H1 (cell line): ENCODE measurements around the gene ZMYM4. TPM values are rescaled to one million over a fixed set of nuclear protein-coding genes. Genes with fewer than 3 reads are reported as not detected.
"Not testable (repeated sequence)": the region's sequence is repeated elsewhere in the genome, so short reads cannot be mapped to it uniquely, and the experiment has no call there.

ENCODE experiments used
- CTCF ChIA-PET: fragments of 300-600 bp; sonication (Branson Sonifier 250); formaldehyde crosslinking; loops from one replicate; lab custom pipeline; 2021; ENCODE audit not compliant: partially characterized antibody; lab: Charles Lee
- POLR2A ChIA-PET: fragments of 300-600 bp; sonication (Branson Sonifier 250); formaldehyde crosslinking; loops from one replicate; lab custom pipeline; 2021; ENCODE audit warnings: inconsistent platforms; ENCODE audit not compliant: partially characterized antibody; lab: Charles Lee
- DNase-seq, 2 experiments: peaks; one replicate each; pipeline versions ENCODE4 v3.0.0 to v3.0.0-alpha.2; 2010 to 2022; ENCODE audit warnings: low spot score in 2 of 2, low read depth in 1 of 2, mixed read lengths in 1 of 2
- FAIRE-seq: peaks from 2 replicates; lab custom pipeline; 2011; peaks lifted over from hg19 to GRCh38; lab: Jason Lieb, UNC
- H2AFZ ChIP-seq: 2 replicates; pipeline ENCODE4 v1.8.1; 2012; ENCODE audit warnings: low read length, inconsistent platforms
- H2AK5ac ChIP-seq: 2 replicates; pipeline ENCODE4 v1.6.1; 2013; ENCODE audit warnings: low read depth, low read length
- H2BK120ac ChIP-seq: replicated peaks from 2 replicates; pipeline ENCODE3; 2013; ENCODE audit warnings: low read depth, low read length, inconsistent platforms
- H2BK12ac ChIP-seq: 2 replicates; pipeline ENCODE4 v1.6.1; 2013; ENCODE audit warnings: low read depth, low read length
- H2BK15ac ChIP-seq: 2 replicates; pipeline ENCODE4 v1.6.1; 2013; ENCODE audit warnings: low read length
- H2BK20ac ChIP-seq: 2 replicates; pipeline ENCODE4 v1.6.1; 2013; ENCODE audit warnings: low read length
- H2BK5ac ChIP-seq: 2 replicates; pipeline ENCODE4 v1.6.1; 2013; ENCODE audit warnings: low read depth, low read length
- H3K14ac ChIP-seq: 2 replicates; pipeline ENCODE4 v1.6.1; 2013; ENCODE audit warnings: inconsistent platforms; ENCODE audit not compliant: insufficient read length
- H3K18ac ChIP-seq: 2 replicates; pipeline ENCODE4 v1.6.1; 2013; ENCODE audit warnings: low read length; ENCODE audit errors: extremely low read depth
- H3K23ac ChIP-seq: 2 replicates; pipeline ENCODE4 v1.6.1; 2013; ENCODE audit warnings: inconsistent platforms; ENCODE audit not compliant: insufficient read length
- H3K23me2 ChIP-seq: 2 replicates; pipeline ENCODE4 v1.6.1; 2013; ENCODE audit warnings: low read depth, low read length
- H3K27ac ChIP-seq: 2 replicates; pipeline ENCODE4 v1.6.1; 2011; ENCODE audit warnings: low read depth, low read length, inconsistent platforms
- H3K27me3 ChIP-seq, 4 experiments: replicated peaks in 1 of 4; 1 replicate in 1 of 4; 2 replicates in 3 of 4; pipeline versions ENCODE4 v1.6.1 to v1.8.1; 2011 to 2013; ENCODE audit warnings: low read length in 3 of 4, mild to moderate bottlenecking in 3 of 4, inconsistent platforms in 2 of 4, mixed read lengths in 2 of 4, moderate library complexity in 1 of 4; ENCODE audit not compliant: control insufficient read depth in 3 of 4, insufficient read depth in 3 of 4; ENCODE audit errors: extremely low read depth in 1 of 4
- H3K36me3 ChIP-seq, 4 experiments: 2 replicates each; pipeline versions ENCODE4 v1.6.1 to v1.8.1; 2011 to 2013; ENCODE audit warnings: mild to moderate bottlenecking in 4 of 4, low read length in 3 of 4, moderate library complexity in 2 of 4, control low read depth in 1 of 4, inconsistent platforms in 1 of 4; ENCODE audit not compliant: insufficient read depth in 4 of 4, control insufficient read depth in 2 of 4
- H3K4ac ChIP-seq: replicated peaks from 2 replicates; pipeline ENCODE3; 2013; ENCODE audit warnings: low read length, low read depth, mixed read lengths, inconsistent platforms; ENCODE audit not compliant: insufficient read length
- H3K4me1 ChIP-seq, 4 experiments: replicated peaks in 1 of 4; 1 replicate in 1 of 4; 2 replicates in 3 of 4; pipeline versions ENCODE4 v1.6.1 to v1.8.1; 2011 to 2013; ENCODE audit warnings: low read length in 3 of 4, inconsistent platforms in 2 of 4, mixed read lengths in 1 of 4; ENCODE audit not compliant: insufficient read depth in 4 of 4, control insufficient read depth in 3 of 4
- H3K4me2 ChIP-seq, 2 experiments: 2 replicates each; pipeline versions ENCODE4 v1.6.1 to v1.8.1; 2011 to 2013; ENCODE audit warnings: low read depth in 2 of 2, low read length in 2 of 2, control low read depth in 1 of 2, inconsistent platforms in 1 of 2, mild to moderate bottlenecking in 1 of 2; ENCODE audit not compliant: insufficient read depth in 1 of 2
- H3K4me3 ChIP-seq, 4 experiments: fragments of 200-600, 300-600 bp in 1 of 4; sonication (generic), shearing (Covaris generic), sonication (Bioruptor Twin) in 1 of 4; 2 replicates each; pipeline versions ENCODE4 v1.5.1 to v1.8.1; 2011 to 2016; ENCODE audit warnings: low read length in 4 of 4, low read depth in 3 of 4, control low read depth in 2 of 4, inconsistent platforms in 2 of 4, mild to moderate bottlenecking in 2 of 4, mixed read lengths in 1 of 4, moderate library complexity in 1 of 4; ENCODE audit not compliant: insufficient read depth in 2 of 4; ENCODE audit errors: extremely low read depth in 1 of 4
- H3K56ac ChIP-seq: replicated peaks from 2 replicates; pipeline ENCODE3; 2013; ENCODE audit warnings: low read depth, mild to moderate bottlenecking, mixed read lengths, low read length, inconsistent platforms; ENCODE audit not compliant: insufficient read length
- H3K79me1 ChIP-seq: 2 replicates; pipeline ENCODE4 v1.6.1; 2013; ENCODE audit warnings: low read depth, low read length, control low read depth
- H3K79me2 ChIP-seq, 2 experiments: 2 replicates each; pipeline versions ENCODE4 v1.6.1 to v1.8.1; 2012 to 2013; ENCODE audit warnings: low read length in 2 of 2, mild to moderate bottlenecking in 2 of 2, inconsistent platforms in 1 of 2; ENCODE audit not compliant: insufficient read depth in 2 of 2, control insufficient read depth in 1 of 2
- H3K9ac ChIP-seq, 4 experiments: replicated peaks in 1 of 4; 1 replicate in 1 of 4; 2 replicates in 3 of 4; pipeline versions ENCODE4 v1.6.1 to v1.8.1; 2011 to 2013; ENCODE audit warnings: low read depth in 3 of 4, low read length in 3 of 4, control low read depth in 2 of 4, mild to moderate bottlenecking in 2 of 4, moderate library complexity in 2 of 4, inconsistent platforms in 1 of 4; ENCODE audit errors: extremely low read depth in 1 of 4
- H3K9me3 ChIP-seq, 2 experiments: 2 replicates each; pipeline versions ENCODE4 v1.6.1 to v1.8.1; 2012 to 2013; ENCODE audit warnings: mild to moderate bottlenecking in 2 of 2, moderate library complexity in 2 of 2, control low read depth in 1 of 2, inconsistent platforms in 1 of 2, low read depth in 1 of 2, low read length in 1 of 2, mixed read lengths in 1 of 2; ENCODE audit not compliant: insufficient read depth in 2 of 2
- H4K20me1 ChIP-seq, 2 experiments: replicated peaks in 1 of 2; 2 replicates each; pipeline versions ENCODE3 to v1.8.1; 2011 to 2013; ENCODE audit warnings: inconsistent platforms in 2 of 2, low read length in 2 of 2, mild to moderate bottlenecking in 1 of 2; ENCODE audit not compliant: insufficient read depth in 2 of 2, control insufficient read depth in 1 of 2
- H4K5ac ChIP-seq: 2 replicates; pipeline ENCODE4 v1.6.1; 2013; ENCODE audit warnings: low read length, low read depth, mixed read lengths, inconsistent platforms; ENCODE audit not compliant: insufficient read length
- H4K8ac ChIP-seq: 2 replicates; pipeline ENCODE4 v1.8.0; 2013; ENCODE audit warnings: mild to moderate bottlenecking, moderate library complexity, low read length, inconsistent platforms; ENCODE audit not compliant: insufficient read depth; ENCODE audit errors: extremely low read depth
- H4K91ac ChIP-seq: replicated peaks from 2 replicates; pipeline ENCODE3; 2013; ENCODE audit warnings: low read length, mixed read lengths, inconsistent platforms; ENCODE audit not compliant: insufficient read length
- GABPA ChIP-seq: IDR thresholded peaks from 2 replicates; pipeline ENCODE4 v1.6.1; 2011; ENCODE audit warnings: mild to moderate bottlenecking, low read length, moderate library complexity, borderline replicate concordance; ENCODE audit not compliant: insufficient read depth
- WGBS, 2 experiments: shearing (Covaris generic) in 1 of 2; methylation state at CpG; one replicate each; pipeline versions ENCODE4 v1.1.6 to v1.1.7; 2013 to 2015; ENCODE audit warnings: low lambda C conversion rate in 2 of 2, mixed read lengths in 2 of 2, inconsistent platforms in 1 of 2, low coverage in 1 of 2, missing lambda C conversion rate in 1 of 2; ENCODE audit not compliant: insufficient replicate concordance in 2 of 2, insufficient coverage in 1 of 2, insufficient read length in 1 of 2; ENCODE audit errors: extremely low coverage in 1 of 2, missing lambda C conversion rate in 1 of 2; 5-methylcytosine and 5-hydroxymethylcytosine counted together
- polyA plus RNA-seq, 7 experiments: library from polyadenylated mRNA; depleted of rRNA in 3 of 7; stranded (reverse) in 5 of 7; unstranded in 2 of 7; fragments of >200 nt in 5 of 7; fragments of 200-250 nt in 2 of 7; gene quantifications; 1 replicate in 5 of 7; 2 replicates in 1 of 7; 4 replicates in 1 of 7; pipeline versions ENCODE4 v1.2.1 to v1.2.3, GENCODE V29; 2011 to 2013; ENCODE audit warnings: missing spikeins in 2 of 7, mixed read lengths in 2 of 7
- total RNA-seq: library from RNA; stranded (reverse); fragmentation: NEBNext Ultra II Directional; extraction: Animal tissue kit (Norgen Biotek cat#: 25700); gene quantifications from 2 replicates; pipeline ENCODE4 v1.2.1, GENCODE V29; 2021

ZMYM4 gene
- total and polyA plus RNA-seq, 2 of the 8 experiments (the other 6 are each of a cell fraction or from before 2014, with no cell fraction given), result 16.7 to 81.3 TPM

DNA sequence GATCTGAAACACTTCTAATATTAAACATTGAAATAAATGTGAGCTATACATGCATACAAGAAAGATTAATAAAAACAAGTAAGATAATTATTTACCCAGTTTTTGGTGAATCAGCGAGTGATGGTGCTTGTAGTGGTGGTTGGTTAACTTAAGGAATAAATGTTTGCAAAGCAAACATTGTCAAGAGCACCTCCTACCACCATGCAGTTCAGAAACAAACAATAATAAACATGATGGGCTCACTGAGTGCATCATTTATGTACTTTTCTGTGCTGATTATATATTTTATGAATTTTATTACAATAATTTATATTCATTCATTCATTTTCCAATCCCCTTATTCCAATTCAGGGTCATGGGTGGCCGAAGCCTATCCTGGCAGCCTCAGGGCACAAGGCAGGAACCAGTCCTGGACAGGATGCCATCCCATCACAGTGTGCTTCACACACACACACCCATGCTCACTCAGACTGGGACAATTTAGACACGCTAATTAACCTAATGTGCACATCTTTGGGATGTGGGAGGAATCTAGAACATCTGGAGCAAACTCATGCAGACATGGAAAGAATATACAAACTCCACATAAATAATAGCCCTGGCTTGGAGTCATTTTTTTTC lies 57.8 kb downstream of the ZMYM4 start (continued):
- no peak for TF ChIP-seq GABPA
- TF ChIP-seq, all 59 proteins: peak for 0

GRCh38 chr1:35331618-35332017 lies 63.1 kb downstream of the ZMYM4 start:
- CTCF ChIA-PET, POLR2A ChIA-PET, H2BK5ac ChIP-seq, H4K91ac ChIP-seq, H3K23me2 ChIP-seq, H3K4me1 ChIP-seq, H4K8ac ChIP-seq, H3K14ac ChIP-seq, H3K56ac ChIP-seq, H3K9me3 ChIP-seq, H3K23ac ChIP-seq, H2AK5ac ChIP-seq, H3K9ac ChIP-seq, H3K27me3 ChIP-seq, H3K18ac ChIP-seq, H2BK12ac ChIP-seq, H3K4me3 ChIP-seq, H3K27ac ChIP-seq, H3K79me1 ChIP-seq, H2BK120ac ChIP-seq, H3K36me3 ChIP-seq, H2BK20ac ChIP-seq, H3K4me2 ChIP-seq, H4K20me1 ChIP-seq, H3K4ac ChIP-seq, H2AFZ ChIP-seq, FAIRE-seq, H4K5ac ChIP-seq, DNase-seq, H2BK15ac ChIP-seq: not testable (repeated sequence)
- 95% methylated on average over 2 of the region's 2 CpGs; no CpG with 5 or more reads in 1 of the 2 experiments for WGBS, 2 experiments
- H3K79me2 ChIP-seq, result peaks cover 0 to 23% of the 10 kb centered on the region in 2 experiments; a peak in 2 of 4 replicates
